ENCODE results near the gene MYLK.

The MYLK gene

GRCh38 chr3:123660141-123660675 lies 223.9 kb downstream of the MYLK start:
- no peak for DNase-seq

- no peak for DNase-seq
Measured at GRCh38 chr3:123658852-123659206, 225.3 kb downstream of the MYLK start.

- no peak for DNase-seq
Measured at GRCh38 chr3:123658118-123658851, 225.8 kb downstream of the MYLK start.

- no peak for DNase-seq
Measured at GRCh38 chr3:123657568-123657967, 226.6 kb downstream of the MYLK start.

- no peak for DNase-seq
Measured at GRCh38 chr3:123657111-123657510, 227.0 kb downstream of the MYLK start.

GRCh38 chr3:123656691-123657090 lies 227.4 kb downstream of the MYLK start:
- DNase-seq, result no peak

GRCh38 chr3:123656274-123656673 lies 227.9 kb downstream of the MYLK start:
- DNase-seq, result no peak

- no peak for DNase-seq
Measured at GRCh38 chr3:123655400-123655799, 228.7 kb downstream of the MYLK start.

GRCh38 chr3:123653221-123653682 lies 230.9 kb downstream of the MYLK start:
- no peak for DNase-seq

- DNase-seq, result peak; percentile 28
Measured at GRCh38 chr3:123652342-123652984, 231.7 kb downstream of the MYLK start.

- DNase-seq, result no peak
Measured at GRCh38 chr3:123651449-123652341, 232.4 kb downstream of the MYLK start.

GRCh38 chr3:123650101-123650500 lies 234.0 kb downstream of the MYLK start:
- DNase-seq, result no peak

GRCh38 chr3:123648696-123649405 lies 235.3 kb downstream of the MYLK start:
- DNase-seq, result no peak

GRCh38 chr3:123644358-123644757 lies 239.8 kb downstream of the MYLK start:
- DNase-seq, result no peak

- DNase-seq, result no peak
Measured at GRCh38 chr3:123642957-123643330, 241.2 kb downstream of the MYLK start.

- peak; percentile 77 for DNase-seq
Measured at GRCh38 chr3:123642182-123642956, 241.8 kb downstream of the MYLK start.

GRCh38 chr3:123641505-123641904 lies 242.6 kb downstream of the MYLK start:
- no peak for DNase-seq

GRCh38 chr3:123640740-123641462 lies 243.2 kb downstream of the MYLK start:
- no peak for DNase-seq

- no peak for DNase-seq
Measured at GRCh38 chr3:123640311-123640710, 243.8 kb downstream of the MYLK start.

GRCh38 chr3:123638936-123639689 lies 245.0 kb downstream of the MYLK start:
- DNase-seq, result no peak

All from NCI-H446 treated with DMSO at 0.1 percent for 48 hours (cell line).